H9 (cell line): ENCODE data around the gene TREML4. TPM values are rescaled to one million over a fixed set of nuclear protein-coding genes. Genes with fewer than 3 reads are reported as not detected.

ENCODE experiments used
- DNase-seq: peaks from one replicate; pipeline ENCODE4 v3.0.0-alpha.2; 2017
- H2AFZ ChIP-seq: one replicate; pipeline ENCODE4 v1.6.1; 2013; ENCODE audit warnings: mild to moderate bottlenecking, low read length, control low read depth, moderate library complexity
- H2AK5ac ChIP-seq: 2 replicates; pipeline ENCODE4 v1.6.1; 2013; ENCODE audit warnings: low read length, control low read depth, mixed read lengths; ENCODE audit not compliant: insufficient read length
- H2BK120ac ChIP-seq: one replicate; pipeline ENCODE4 v1.6.1; 2013; ENCODE audit warnings: low read depth, mild to moderate bottlenecking, low read length, control low read depth, inconsistent platforms; ENCODE audit not compliant: poor library complexity, severe bottlenecking
- H2BK12ac ChIP-seq: 2 replicates; pipeline ENCODE4 v1.6.1; 2013; ENCODE audit warnings: low read length, control low read depth, mixed read lengths, low read depth; ENCODE audit not compliant: insufficient read length
- H2BK15ac ChIP-seq: 2 replicates; pipeline ENCODE4 v1.6.1; 2013; ENCODE audit warnings: low read depth, low read length, control low read depth
- H2BK20ac ChIP-seq: one replicate; pipeline ENCODE4 v1.6.1; 2013; ENCODE audit warnings: low read depth, mild to moderate bottlenecking, low read length, control low read depth, inconsistent platforms; ENCODE audit not compliant: poor library complexity, severe bottlenecking
- H2BK5ac ChIP-seq: 2 replicates; pipeline ENCODE4 v1.6.1; 2013; ENCODE audit warnings: low read length, control low read depth, mixed read lengths; ENCODE audit not compliant: insufficient read length
- H3K14ac ChIP-seq: 2 replicates; pipeline ENCODE4 v1.6.1; 2013; ENCODE audit warnings: low read length, control low read depth; ENCODE audit not compliant: insufficient read depth
- H3K18ac ChIP-seq: 2 replicates; pipeline ENCODE4 v1.6.1; 2013; ENCODE audit warnings: low read depth, mild to moderate bottlenecking, mixed read lengths, low read length, control low read depth; ENCODE audit not compliant: insufficient read length
- H3K23ac ChIP-seq: 2 replicates; pipeline ENCODE4 v1.6.1; 2013; ENCODE audit warnings: low read length, control low read depth, mixed read lengths, low read depth; ENCODE audit not compliant: insufficient read length
- H3K23me2 ChIP-seq: 2 replicates; pipeline ENCODE4 v1.6.1; 2013; ENCODE audit warnings: low read depth, mild to moderate bottlenecking, mixed read lengths, low read length, control low read depth; ENCODE audit not compliant: insufficient read length, poor library complexity, severe bottlenecking
- H3K27ac ChIP-seq: 2 replicates; pipeline ENCODE4 v1.5.1; 2013; ENCODE audit warnings: low read length, control low read depth, mixed read lengths, low read depth; ENCODE audit not compliant: insufficient read length
- H3K27me3 ChIP-seq: 2 replicates; pipeline ENCODE4 v1.6.1; 2013; ENCODE audit warnings: low read length, control low read depth, inconsistent platforms; ENCODE audit not compliant: insufficient read depth
- H3K4ac ChIP-seq: 2 replicates; pipeline ENCODE4 v1.6.1; 2013; ENCODE audit warnings: low read depth, mild to moderate bottlenecking, control low read depth, inconsistent platforms, low read length, moderate library complexity
- H3K4me1 ChIP-seq: 2 replicates; pipeline ENCODE4 v1.6.1; 2013; ENCODE audit warnings: low read length, control low read depth, inconsistent platforms; ENCODE audit not compliant: insufficient read depth
- H3K4me2 ChIP-seq: 2 replicates; pipeline ENCODE4 v1.6.1; 2013; ENCODE audit warnings: low read length, control low read depth, mixed read lengths; ENCODE audit not compliant: insufficient read length, insufficient read depth
- H3K56ac ChIP-seq: 2 replicates; pipeline ENCODE4 v1.6.1; 2013; ENCODE audit warnings: low read depth, mild to moderate bottlenecking, mixed read lengths, low read length, control low read depth; ENCODE audit not compliant: insufficient read length
- H3K79me1 ChIP-seq: 2 replicates; pipeline ENCODE4 v1.6.1; 2013; ENCODE audit warnings: low read depth, mild to moderate bottlenecking, moderate library complexity, low read length, control low read depth, inconsistent platforms; ENCODE audit not compliant: insufficient read depth, poor library complexity, severe bottlenecking
- H3K79me2 ChIP-seq: 2 replicates; pipeline ENCODE4 v1.6.1; 2013; ENCODE audit warnings: low read length, control low read depth, inconsistent platforms; ENCODE audit not compliant: insufficient read depth
- H3K9ac ChIP-seq: 2 replicates; pipeline ENCODE4 v1.6.1; 2013; ENCODE audit warnings: low read length, control low read depth, mixed read lengths; ENCODE audit not compliant: insufficient read length; ENCODE audit errors: extremely low read depth
- H3K9me3 ChIP-seq: one replicate; pipeline ENCODE4 v1.6.1; 2013; ENCODE audit warnings: low read depth, low read length, inconsistent platforms; ENCODE audit not compliant: control insufficient read depth
- H3T11ph ChIP-seq: one replicate; pipeline ENCODE4 v1.6.1; 2013; ENCODE audit warnings: mild to moderate bottlenecking, low read length, control low read depth, inconsistent platforms
- H4K20me1 ChIP-seq: one replicate; pipeline ENCODE4 v1.6.1; 2013; ENCODE audit not compliant: control insufficient read depth, insufficient read length, insufficient read depth
- H4K5ac ChIP-seq: 2 replicates; pipeline ENCODE4 v1.6.1; 2013; ENCODE audit warnings: low read depth, mild to moderate bottlenecking, mixed read lengths, low read length, control low read depth; ENCODE audit not compliant: insufficient read length
- H4K8ac ChIP-seq: replicated peaks from 2 replicates; pipeline ENCODE4 v1.6.1; 2013; ENCODE audit warnings: low read length, control low read depth, mixed read lengths, low read depth; ENCODE audit not compliant: insufficient read length
- H4K91ac ChIP-seq: 2 replicates; pipeline ENCODE4 v1.6.1; 2013; ENCODE audit warnings: low read depth, mild to moderate bottlenecking, moderate library complexity, mixed read lengths, low read length, control low read depth; ENCODE audit not compliant: insufficient read length
- H3K27ac Mint-ChIP-seq, 3 experiments: 2 replicates in 2 of 3; 3 replicates in 1 of 3; pipeline ENCODE4 v1.8.0; 2020 to 2021; ENCODE audit warnings: mixed read lengths in 3 of 3, mild to moderate bottlenecking in 1 of 3, moderate library complexity in 1 of 3
- H3K27me3 Mint-ChIP-seq: 2 replicates; pipeline ENCODE4 v1.8.0; 2021; ENCODE audit warnings: low read depth, mild to moderate bottlenecking, moderate library complexity, mixed read lengths
- H3K36me3 Mint-ChIP-seq, 3 experiments: 2 replicates in 2 of 3; 3 replicates in 1 of 3; pipeline ENCODE4 v1.8.0; 2020 to 2021; ENCODE audit warnings: low read depth in 3 of 3, mixed read lengths in 3 of 3; ENCODE audit not compliant: insufficient read depth in 1 of 3
- H3K4me1 Mint-ChIP-seq, 2 experiments: 2 replicates each; pipeline ENCODE4 v1.8.0; 2020; ENCODE audit warnings: mixed read lengths in 2 of 2
- H3K4me3 Mint-ChIP-seq, 2 experiments: 2 replicates in 1 of 2; 3 replicates in 1 of 2; pipeline ENCODE4 v1.8.0; 2020 to 2021; ENCODE audit warnings: mild to moderate bottlenecking in 2 of 2, mixed read lengths in 2 of 2, moderate library complexity in 1 of 2
- H3K9me3 Mint-ChIP-seq, 2 experiments: 2 replicates in 1 of 2; 3 replicates in 1 of 2; pipeline ENCODE4 v1.8.0; 2020; ENCODE audit warnings: mild to moderate bottlenecking in 2 of 2, mixed read lengths in 2 of 2, moderate library complexity in 1 of 2
- WGBS: extraction: QIAGEN DNeasy Blood & Tissue Kit; methylation state at CpG from one replicate; pipeline ENCODE4 v1.1.7; 2013; ENCODE audit warnings: missing lambda C conversion rate, low lambda C conversion rate, mixed read lengths; ENCODE audit not compliant: insufficient read length; ENCODE audit errors: extremely low coverage; 5-methylcytosine and 5-hydroxymethylcytosine counted together
- total RNA-seq: library from RNA; stranded (reverse); gene quantifications from 2 replicates; pipeline ENCODE4 v1.2.1, GENCODE V29; 2021
- TF ChIP-seq, protein P1 (sequence below): fragments of 200-600 bp; sonication (generic); conservative IDR thresholded peaks from 3 replicates; pipeline ENCODE4 v1.8.0; 2021; ENCODE audit warnings: antibody characterized with exemption, mild to moderate bottlenecking

The TREML4 gene
- total RNA-seq, 1 experiment from 2014 or later, result not detected

DNA sequence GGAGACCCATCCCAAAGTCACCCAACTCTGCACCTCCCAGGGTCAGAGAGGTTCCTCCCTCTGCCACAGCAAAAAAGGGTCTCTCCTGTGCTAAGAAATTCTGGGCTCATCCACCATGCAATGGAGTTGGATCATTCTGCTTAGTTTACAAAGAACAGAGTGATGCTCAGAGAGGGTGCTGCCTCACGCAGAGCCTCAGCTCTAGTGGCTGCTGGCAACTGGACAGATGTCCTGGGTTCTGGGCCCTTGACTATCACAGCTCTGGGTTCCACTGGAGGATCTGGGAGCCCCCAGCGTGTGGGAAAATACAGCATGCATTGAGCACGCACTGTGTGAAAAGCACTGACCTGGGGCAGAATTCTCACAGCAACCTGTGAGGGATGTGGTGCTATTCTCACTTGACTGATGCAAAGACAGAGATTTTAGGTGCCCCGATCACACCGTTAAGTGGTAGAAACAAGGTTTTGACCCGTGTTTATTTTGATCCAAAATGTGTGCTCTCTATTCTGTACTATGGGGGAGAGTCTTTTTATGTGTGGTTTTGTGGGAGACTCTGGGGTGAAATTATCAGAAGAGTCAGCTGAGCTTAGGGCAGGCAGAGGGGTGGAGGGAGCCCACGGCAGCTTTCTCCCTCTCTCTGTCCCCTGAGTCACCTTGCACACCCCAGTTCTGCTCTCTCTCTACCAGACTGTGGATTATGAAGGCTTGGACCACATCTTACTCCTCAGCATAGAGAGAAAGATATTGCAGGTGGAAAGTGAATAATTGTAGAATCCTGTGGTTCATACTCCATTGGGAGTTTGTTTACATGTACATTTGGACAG lies 19.9 kb downstream of the TREML4 start:
- H3K4me1 Mint-ChIP-seq, result no peaks in the 10 kb centered on the region
- H2BK20ac ChIP-seq, result no peak overlapping the region

More for the DNA sequence above, 19.9 kb downstream of the TREML4 start:
- H3K9ac ChIP-seq, result no peak overlapping the region
- peaks cover 0 to 3% of the 10 kb centered on the region in 2 experiments; a peak in 3 of 5 replicates for H3K9me3 Mint-ChIP-seq
- no peak overlapping the region for H3T11ph ChIP-seq
- H3K23ac ChIP-seq, result no peak overlapping the region
- no peaks in the 10 kb centered on the region for H3K79me1 ChIP-seq
- TF ChIP-seq, protein P1, sequence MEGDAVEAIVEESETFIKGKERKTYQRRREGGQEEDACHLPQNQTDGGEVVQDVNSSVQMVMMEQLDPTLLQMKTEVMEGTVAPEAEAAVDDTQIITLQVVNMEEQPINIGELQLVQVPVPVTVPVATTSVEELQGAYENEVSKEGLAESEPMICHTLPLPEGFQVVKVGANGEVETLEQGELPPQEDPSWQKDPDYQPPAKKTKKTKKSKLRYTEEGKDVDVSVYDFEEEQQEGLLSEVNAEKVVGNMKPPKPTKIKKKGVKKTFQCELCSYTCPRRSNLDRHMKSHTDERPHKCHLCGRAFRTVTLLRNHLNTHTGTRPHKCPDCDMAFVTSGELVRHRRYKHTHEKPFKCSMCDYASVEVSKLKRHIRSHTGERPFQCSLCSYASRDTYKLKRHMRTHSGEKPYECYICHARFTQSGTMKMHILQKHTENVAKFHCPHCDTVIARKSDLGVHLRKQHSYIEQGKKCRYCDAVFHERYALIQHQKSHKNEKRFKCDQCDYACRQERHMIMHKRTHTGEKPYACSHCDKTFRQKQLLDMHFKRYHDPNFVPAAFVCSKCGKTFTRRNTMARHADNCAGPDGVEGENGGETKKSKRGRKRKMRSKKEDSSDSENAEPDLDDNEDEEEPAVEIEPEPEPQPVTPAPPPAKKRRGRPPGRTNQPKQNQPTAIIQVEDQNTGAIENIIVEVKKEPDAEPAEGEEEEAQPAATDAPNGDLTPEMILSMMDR, result no peak
- H4K8ac ChIP-seq, result no peak overlapping the region
- H3K18ac ChIP-seq, result no peak overlapping the region
- H3K27ac ChIP-seq, result no peak overlapping the region
- H4K5ac ChIP-seq, result no peak overlapping the region
- H3K14ac ChIP-seq, result no peak overlapping the region
- H3K4me3 Mint-ChIP-seq, result no peak overlapping the region
- no peak overlapping the region for H2BK5ac ChIP-seq
- H3K36me3 Mint-ChIP-seq, result no peaks in the 10 kb centered on the region
- DNase-seq, result no peak
- no peak overlapping the region for H2BK12ac ChIP-seq
- no peak overlapping the region for H2BK120ac ChIP-seq
- no peak overlapping the region for H3K27ac Mint-ChIP-seq
- no peaks in the 10 kb centered on the region for H3K23me2 ChIP-seq
- H3K4me2 ChIP-seq, result no peak overlapping the region
- no peaks in the 10 kb centered on the region for H3K4me1 ChIP-seq
- H2AK5ac ChIP-seq, result no peak overlapping the region
- no peak overlapping the region for H2AFZ ChIP-seq
- H3K27me3 Mint-ChIP-seq, result peaks cover 48% of the 10 kb centered on the region
- no peak overlapping the region for H3K4ac ChIP-seq
- H4K91ac ChIP-seq, result no peak overlapping the region
- no peaks in the 10 kb centered on the region for H3K79me2 ChIP-seq
- H3K56ac ChIP-seq, result no peak overlapping the region
- WGBS, result no CpG with 5 or more reads among the region's 7 CpGs
- H3K9me3 ChIP-seq, result no peaks in the 10 kb centered on the region
- no peaks in the 10 kb centered on the region for H3K27me3 ChIP-seq
- H2BK15ac ChIP-seq, result 0 out of 2 replicates have a peak overlapping the region, but pooled peaks have one; percentile 55
- H4K20me1 ChIP-seq, result no peaks in the 10 kb centered on the region
